Measurements from ENCODE around the gene AGAP1. TPM values are rescaled to one million over a fixed set of nuclear protein-coding genes. Genes with fewer than 3 reads are reported as not detected.

Gene AGAP1
- total RNA-seq, 2 donors from 2014 or later, result 19.1 to 20.8 TPM

GRCh38 chr2:235844561-235844960 is 350.7 kb downstream of the AGAP1 start:
- H3K27ac ChIP-seq, result no peak overlapping the region
- no peaks in the 10 kb centered on the region for H3K9me3 ChIP-seq
- no peak for ATAC-seq (ENCODE audit: insufficient number of reproducible peaks, low FRiP score, low read depth)
- no peaks in the 10 kb centered on the region for H3K4me1 ChIP-seq (ENCODE audit: control insufficient read depth in 1 of 2, low read depth in 2 of 2)
- H3K27me3 ChIP-seq (replicated peaks; ENCODE audit: insufficient read depth), result no peaks in the 10 kb centered on the region
- no peak for TF ChIP-seq CTCF (IDR thresholded peaks at IDR 0.05)
- no peaks in the 10 kb centered on the region for H3K36me3 ChIP-seq
- no peak for DNase-seq (ENCODE audit: low spot score)
- H3K4me3 ChIP-seq, result no peak overlapping the region

GRCh38 chr2:235845245-235845644 is 351.4 kb downstream of the AGAP1 start:
- no peak for ATAC-seq (ENCODE audit: insufficient number of reproducible peaks, low FRiP score, low read depth)

GRCh38 chr2:235847576-235847975 is 353.7 kb downstream of the AGAP1 start:
- ATAC-seq (ENCODE audit: insufficient number of reproducible peaks, low FRiP score, low read depth), result no peak
- H3K27me3 ChIP-seq (replicated peaks; ENCODE audit: insufficient read depth), result no peaks in the 10 kb centered on the region
- H3K4me3 ChIP-seq, result no peak overlapping the region
- TF ChIP-seq CTCF (IDR thresholded peaks at IDR 0.05), result no peak
- no peaks in the 10 kb centered on the region for H3K9me3 ChIP-seq
- H3K4me1 ChIP-seq (ENCODE audit: control insufficient read depth in 1 of 2, low read depth in 2 of 2), result no peaks in the 10 kb centered on the region
- no peak overlapping the region for H3K27ac ChIP-seq
- no peak for DNase-seq (ENCODE audit: low spot score)
- no peaks in the 10 kb centered on the region for H3K36me3 ChIP-seq

More at GRCh38 chr2:235845245-235845644, 351.4 kb downstream of the AGAP1 start:
- no peaks in the 10 kb centered on the region for H3K9me3 ChIP-seq
- H3K4me1 ChIP-seq (ENCODE audit: control insufficient read depth in 1 of 2, low read depth in 2 of 2), result no peaks in the 10 kb centered on the region
- no peak for DNase-seq (ENCODE audit: low spot score)
- H3K27me3 ChIP-seq (replicated peaks; ENCODE audit: insufficient read depth), result no peaks in the 10 kb centered on the region
- no peak for TF ChIP-seq CTCF (IDR thresholded peaks at IDR 0.05)
- no peak overlapping the region for H3K4me3 ChIP-seq
- no peak overlapping the region for H3K27ac ChIP-seq
- H3K36me3 ChIP-seq, result no peaks in the 10 kb centered on the region

GRCh38 chr2:235848055-235848454 is 354.2 kb downstream of the AGAP1 start:
- Histone ChIP-seq H3K27ac (no peak overlapping the region), H3K9me3 (no peaks in the 10 kb centered on the region), H3K27me3 (replicated peaks; ENCODE audit: insufficient read depth) (no peaks in the 10 kb centered on the region), H3K4me3 (no peak overlapping the region), H3K4me1 (ENCODE audit: control insufficient read depth in 1 of 2, low read depth in 2 of 2) (no peaks in the 10 kb centered on the region), H3K36me3 (no peaks in the 10 kb centered on the region)
- ATAC-seq (ENCODE audit: insufficient number of reproducible peaks, low FRiP score, low read depth) (no peak), DNase-seq (ENCODE audit: low spot score) (no peak)
- no peak for TF ChIP-seq CTCF (IDR thresholded peaks at IDR 0.05)

- no peak overlapping the region for H3K27ac ChIP-seq
- TF ChIP-seq CTCF (IDR thresholded peaks at IDR 0.05), result no peak
- no peaks in the 10 kb centered on the region for H3K27me3 ChIP-seq (replicated peaks; ENCODE audit: insufficient read depth)
- DNase-seq (ENCODE audit: low spot score), result no peak
- ATAC-seq (ENCODE audit: insufficient number of reproducible peaks, low FRiP score, low read depth), result no peak
- no peaks in the 10 kb centered on the region for H3K4me1 ChIP-seq (ENCODE audit: control insufficient read depth in 1 of 2, low read depth in 2 of 2)
- H3K36me3 ChIP-seq, result no peaks in the 10 kb centered on the region
- H3K4me3 ChIP-seq, result no peak overlapping the region
- H3K9me3 ChIP-seq, result no peaks in the 10 kb centered on the region
Observed at GRCh38 chr2:235848946-235849345, 355.1 kb downstream of the AGAP1 start.

Data from thoracic aorta (tissue), 2 donors.